Testis (tissue), 2 donors: ENCODE data around the gene ERBB4.

ENCODE experiments used
- POLR2A ChIP-seq: fragments of 450-650 bp; IDR thresholded peaks from one replicate; pipeline ENCODE4 v1.6.1; 2017; ENCODE audit warnings: antibody characterized with exemption, mild to moderate bottlenecking, moderate library complexity
- TF ChIP-seq, protein P1 (sequence below), 3 experiments: fragments of 450-650 bp in 2 of 3; fragments of 200-600 bp in 1 of 3; sonication (generic) in 1 of 3; IDR thresholded peaks; one replicate each; pipeline ENCODE4 v1.5.1; 2016 to 2019; ENCODE audit warnings: antibody characterized with exemption in 3 of 3, mild to moderate bottlenecking in 2 of 3, moderate library complexity in 1 of 3

DNA sequence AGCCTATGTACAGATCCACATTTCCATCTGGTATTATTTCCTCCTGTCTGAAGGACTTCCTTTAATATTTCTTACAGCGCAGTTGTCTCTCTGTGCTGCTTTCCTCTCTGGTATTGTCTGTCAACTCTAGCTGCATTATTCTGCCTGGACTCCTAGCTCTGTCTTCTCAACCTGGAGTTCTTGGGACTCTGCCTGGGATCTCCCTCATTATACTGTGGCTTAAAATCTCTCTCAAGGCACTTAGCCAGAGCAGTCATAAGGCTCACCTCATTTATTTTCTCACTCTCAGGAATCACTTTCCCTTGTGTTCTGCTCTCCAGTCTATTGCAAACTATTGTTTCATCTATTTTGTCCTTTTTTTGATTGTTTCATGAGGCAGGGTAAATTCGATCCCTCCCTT lies 850.4 kb downstream of the ERBB4 start:
- no peak for TF ChIP-seq POLR2A
- TF ChIP-seq, protein P1, sequence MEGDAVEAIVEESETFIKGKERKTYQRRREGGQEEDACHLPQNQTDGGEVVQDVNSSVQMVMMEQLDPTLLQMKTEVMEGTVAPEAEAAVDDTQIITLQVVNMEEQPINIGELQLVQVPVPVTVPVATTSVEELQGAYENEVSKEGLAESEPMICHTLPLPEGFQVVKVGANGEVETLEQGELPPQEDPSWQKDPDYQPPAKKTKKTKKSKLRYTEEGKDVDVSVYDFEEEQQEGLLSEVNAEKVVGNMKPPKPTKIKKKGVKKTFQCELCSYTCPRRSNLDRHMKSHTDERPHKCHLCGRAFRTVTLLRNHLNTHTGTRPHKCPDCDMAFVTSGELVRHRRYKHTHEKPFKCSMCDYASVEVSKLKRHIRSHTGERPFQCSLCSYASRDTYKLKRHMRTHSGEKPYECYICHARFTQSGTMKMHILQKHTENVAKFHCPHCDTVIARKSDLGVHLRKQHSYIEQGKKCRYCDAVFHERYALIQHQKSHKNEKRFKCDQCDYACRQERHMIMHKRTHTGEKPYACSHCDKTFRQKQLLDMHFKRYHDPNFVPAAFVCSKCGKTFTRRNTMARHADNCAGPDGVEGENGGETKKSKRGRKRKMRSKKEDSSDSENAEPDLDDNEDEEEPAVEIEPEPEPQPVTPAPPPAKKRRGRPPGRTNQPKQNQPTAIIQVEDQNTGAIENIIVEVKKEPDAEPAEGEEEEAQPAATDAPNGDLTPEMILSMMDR (IDR thresholded peaks at IDR 0.05) = no peak
